ENCODE measurements around the gene NSUN5. TPM values are rescaled to one million over a fixed set of nuclear protein-coding genes. Genes with fewer than 3 reads are reported as not detected.

NSUN5 gene
- total RNA-seq, 1 donor from 2014 or later, result 26.8 TPM

DNA sequence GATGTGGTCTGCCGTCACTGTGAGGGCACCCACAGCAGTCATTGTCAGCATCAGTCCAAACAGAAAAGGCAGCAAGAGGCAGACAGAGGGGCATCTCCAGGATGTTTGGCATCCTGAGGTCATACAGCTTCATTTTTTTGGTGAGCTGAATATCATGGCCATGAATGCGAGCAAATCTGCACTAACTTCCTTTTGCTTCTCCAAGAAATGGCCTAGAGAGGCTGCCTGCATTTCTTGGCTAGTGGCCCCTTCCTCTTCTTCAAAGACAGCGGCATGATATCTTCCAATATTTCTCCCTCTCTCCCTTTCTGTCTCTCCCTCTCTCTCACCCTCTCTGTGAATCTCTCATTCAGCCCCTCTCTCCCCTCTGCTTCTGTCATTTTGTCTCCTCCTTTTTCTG is 44.2 kb upstream of the NSUN5 start:
- Mint-ChIP-seq H3K4me1 (ENCODE audit: unreplicated experiment) (peaks cover 12% of the 10 kb centered on the region), H3K27me3 (peaks cover 3% of the 10 kb centered on the region), H3K36me3 (no peaks in the 10 kb centered on the region), H3K27ac (no peak overlapping the region), H3K9me3 (peaks cover 8% of the 10 kb centered on the region), H3K4me3 (no peak overlapping the region)
- TF ChIP-seq, protein P1, sequence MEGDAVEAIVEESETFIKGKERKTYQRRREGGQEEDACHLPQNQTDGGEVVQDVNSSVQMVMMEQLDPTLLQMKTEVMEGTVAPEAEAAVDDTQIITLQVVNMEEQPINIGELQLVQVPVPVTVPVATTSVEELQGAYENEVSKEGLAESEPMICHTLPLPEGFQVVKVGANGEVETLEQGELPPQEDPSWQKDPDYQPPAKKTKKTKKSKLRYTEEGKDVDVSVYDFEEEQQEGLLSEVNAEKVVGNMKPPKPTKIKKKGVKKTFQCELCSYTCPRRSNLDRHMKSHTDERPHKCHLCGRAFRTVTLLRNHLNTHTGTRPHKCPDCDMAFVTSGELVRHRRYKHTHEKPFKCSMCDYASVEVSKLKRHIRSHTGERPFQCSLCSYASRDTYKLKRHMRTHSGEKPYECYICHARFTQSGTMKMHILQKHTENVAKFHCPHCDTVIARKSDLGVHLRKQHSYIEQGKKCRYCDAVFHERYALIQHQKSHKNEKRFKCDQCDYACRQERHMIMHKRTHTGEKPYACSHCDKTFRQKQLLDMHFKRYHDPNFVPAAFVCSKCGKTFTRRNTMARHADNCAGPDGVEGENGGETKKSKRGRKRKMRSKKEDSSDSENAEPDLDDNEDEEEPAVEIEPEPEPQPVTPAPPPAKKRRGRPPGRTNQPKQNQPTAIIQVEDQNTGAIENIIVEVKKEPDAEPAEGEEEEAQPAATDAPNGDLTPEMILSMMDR (conservative IDR thresholded peaks at IDR 0.05), result no peak
- no peak for DNase-seq (ENCODE audit: extremely low spot score, unreplicated experiment)

DNA sequence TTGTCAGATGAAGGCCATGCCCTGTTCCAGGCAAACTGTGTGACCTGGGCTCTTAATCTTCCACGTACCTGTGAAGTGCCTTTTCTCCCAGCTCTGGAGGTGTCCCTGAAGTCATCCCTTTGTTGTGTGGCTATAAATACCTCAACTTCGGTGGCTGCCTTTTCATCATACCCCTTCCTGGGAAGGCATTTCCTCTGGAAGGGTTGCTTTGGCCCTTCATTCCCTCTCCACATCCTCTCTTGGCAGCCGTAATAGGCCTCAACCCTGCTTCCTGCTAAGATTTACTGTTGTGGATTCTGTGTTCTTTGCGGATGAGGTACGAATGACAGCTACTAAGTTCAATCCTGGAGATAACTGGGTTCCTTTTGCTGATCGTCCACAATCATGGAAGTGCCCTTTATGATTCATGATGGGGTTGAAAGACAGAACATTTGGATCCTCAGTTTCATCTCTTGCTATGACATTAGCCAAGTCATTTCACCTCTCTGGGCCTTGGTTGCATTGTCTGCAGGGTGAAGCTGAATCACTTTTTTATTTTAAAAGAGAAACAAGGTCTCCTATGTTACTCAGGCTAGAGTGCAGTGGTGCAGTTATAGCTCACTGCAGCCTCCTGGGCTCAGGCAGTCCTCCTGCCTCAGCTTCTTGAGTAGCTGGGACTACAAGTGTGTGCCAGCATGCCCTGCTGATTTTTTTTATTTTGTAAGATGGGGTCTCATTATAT is 43.0 kb upstream of the NSUN5 start:
- no peak for DNase-seq (ENCODE audit: extremely low spot score, unreplicated experiment)
- Mint-ChIP-seq H3K9me3 (peaks cover 8% of the 10 kb centered on the region), H3K4me3 (no peak overlapping the region), H3K27me3 (peaks cover 3% of the 10 kb centered on the region), H3K4me1 (ENCODE audit: unreplicated experiment) (peaks cover 13% of the 10 kb centered on the region), H3K36me3 (no peaks in the 10 kb centered on the region), H3K27ac (no peak overlapping the region)
- TF ChIP-seq, protein P1 (conservative IDR thresholded peaks at IDR 0.05), result no peak

DNA sequence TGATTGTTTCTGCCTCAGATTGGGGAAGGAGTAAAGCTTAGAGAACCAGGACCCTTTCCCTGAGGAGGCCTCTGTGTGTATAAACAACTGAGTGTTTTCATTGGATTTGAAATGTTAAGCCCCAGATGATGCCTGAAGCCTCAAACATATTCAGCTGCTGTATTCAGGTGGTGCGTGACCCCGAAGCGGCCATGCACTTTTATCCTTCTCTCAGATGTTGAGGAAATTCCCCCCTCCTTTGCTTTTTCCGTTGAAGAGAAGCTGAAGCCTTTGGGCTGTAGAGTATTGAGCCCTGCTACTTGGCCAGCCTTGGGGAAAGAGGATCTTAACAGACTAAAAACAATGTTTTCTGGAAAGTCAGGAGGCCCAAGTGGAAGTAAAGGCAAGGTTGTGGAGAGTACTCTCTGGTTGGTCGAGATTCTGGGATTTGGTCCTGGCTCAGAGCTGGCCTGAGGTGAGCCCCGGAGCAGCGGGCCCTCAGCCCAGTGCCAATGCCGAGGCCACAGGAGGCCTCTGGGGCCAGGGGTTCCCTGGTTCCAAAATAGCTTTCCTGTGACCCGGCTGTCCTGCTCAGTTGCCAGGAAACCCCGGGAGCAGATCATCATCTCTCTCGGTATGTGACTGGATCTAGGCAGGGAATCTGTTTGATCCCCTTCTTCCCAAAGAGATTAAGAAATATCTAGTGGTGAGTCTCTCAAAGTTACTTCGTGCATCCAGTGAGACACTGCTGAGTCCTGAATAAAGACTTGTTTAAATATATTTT is 41.9 kb upstream of the NSUN5 start:
- peaks cover 19% of the 10 kb centered on the region for H3K4me1 Mint-ChIP-seq (ENCODE audit: unreplicated experiment)
- peaks cover 8% of the 10 kb centered on the region for H3K9me3 Mint-ChIP-seq
- no peak overlapping the region for H3K4me3 Mint-ChIP-seq
- peaks cover 3% of the 10 kb centered on the region for H3K27me3 Mint-ChIP-seq
- TF ChIP-seq, protein P1 (conservative IDR thresholded peaks at IDR 0.05), result no peak
- H3K27ac Mint-ChIP-seq, result no peak overlapping the region
- no peak for DNase-seq (ENCODE audit: extremely low spot score, unreplicated experiment)
- H3K36me3 Mint-ChIP-seq, result no peaks in the 10 kb centered on the region

DNA sequence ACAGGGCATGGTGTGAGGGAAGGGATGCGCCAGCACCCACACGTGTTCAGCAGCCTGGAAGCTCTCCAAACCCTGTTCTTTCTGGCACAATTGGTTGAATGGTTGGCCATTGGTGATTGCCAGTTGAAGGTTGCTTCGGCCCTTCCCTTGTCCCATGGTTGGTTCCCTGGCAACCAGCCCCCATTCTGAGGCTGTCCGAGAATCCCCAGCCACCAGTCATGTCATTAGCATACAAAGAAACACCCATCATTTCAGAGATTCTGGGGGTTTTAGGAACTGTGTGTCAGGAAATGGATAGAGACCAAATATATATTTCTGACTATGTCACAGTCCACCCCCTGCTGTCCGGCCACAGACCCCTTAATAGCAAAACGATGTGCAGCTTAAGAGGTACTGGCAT is 41.1 kb upstream of the NSUN5 start:
- H3K27ac Mint-ChIP-seq, result no peak overlapping the region

DNA sequence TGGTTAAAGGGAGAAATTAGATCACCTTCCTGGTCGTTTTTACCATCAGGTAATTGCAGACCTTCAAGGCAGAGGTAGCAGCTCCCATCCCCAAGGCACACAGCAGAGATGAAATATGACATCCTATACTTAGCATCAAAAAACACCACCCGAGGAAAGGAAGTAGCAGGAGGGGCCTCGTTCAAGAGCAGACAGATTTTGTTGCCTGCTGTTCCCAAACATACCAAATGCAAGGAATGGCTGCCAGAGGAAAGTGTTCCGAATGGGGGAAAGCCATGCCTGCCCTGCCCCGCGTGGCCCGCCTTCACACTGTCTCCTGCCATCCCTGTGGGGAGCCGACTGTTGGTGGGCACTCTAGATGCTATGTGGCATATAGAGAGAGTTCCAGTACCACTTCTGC is 37.3 kb upstream of the NSUN5 start:
- TF ChIP-seq, protein P1 (conservative IDR thresholded peaks at IDR 0.05), result no peak
- Mint-ChIP-seq H3K27ac (no peak overlapping the region), H3K4me3 (no peak overlapping the region), H3K36me3 (no peaks in the 10 kb centered on the region), H3K4me1 (ENCODE audit: unreplicated experiment) (peaks cover 33% of the 10 kb centered on the region), H3K9me3 (no peaks in the 10 kb centered on the region), H3K27me3 (no peaks in the 10 kb centered on the region)
- DNase-seq (ENCODE audit: extremely low spot score, unreplicated experiment), result no peak

More for the DNA sequence above, 41.1 kb upstream of the NSUN5 start:
- no peaks in the 10 kb centered on the region for H3K36me3 Mint-ChIP-seq
- peaks cover 22% of the 10 kb centered on the region for H3K4me1 Mint-ChIP-seq (ENCODE audit: unreplicated experiment)
- H3K4me3 Mint-ChIP-seq, result no peak overlapping the region
- H3K27me3 Mint-ChIP-seq, result no peaks in the 10 kb centered on the region
- DNase-seq (ENCODE audit: extremely low spot score, unreplicated experiment), result no peak
- TF ChIP-seq, protein P1 (conservative IDR thresholded peaks at IDR 0.05), result no peak
- peaks cover 8% of the 10 kb centered on the region for H3K9me3 Mint-ChIP-seq
